Epithelial cell of proximal tubule (primary cell): ENCODE results near the gene IRF2. TPM values are rescaled to one million over a fixed set of nuclear protein-coding genes. Genes with fewer than 3 reads are reported as not detected.
"Not testable (repeated sequence)": the region's sequence is repeated elsewhere in the genome, so short reads cannot be mapped to it uniquely, and the experiment has no call there.

Experiments
- DNase-seq: peaks from one replicate; pipeline ENCODE4 v3.0.0-alpha.2; 2011; ENCODE audit warnings: low read depth
- H3K4me3 ChIP-seq: 2 replicates; pipeline ENCODE4 v1.5.1; 2011; ENCODE audit warnings: low read depth, mild to moderate bottlenecking, low read length
- total RNA-seq: library from RNA; depleted of rRNA; stranded (reverse); fragments of >200 nt; gene quantifications from 2 replicates; pipeline ENCODE4 v1.2.3, GENCODE V29; 2015
- TF ChIP-seq, protein P1 (sequence below): conservative IDR thresholded peaks from 2 replicates; pipeline ENCODE4 v1.5.1; 2012; ENCODE audit warnings: low read depth, mild to moderate bottlenecking, low read length

Gene IRF2
- total RNA-seq, 1 donor from 2014 or later = 22.5 TPM

DNA sequence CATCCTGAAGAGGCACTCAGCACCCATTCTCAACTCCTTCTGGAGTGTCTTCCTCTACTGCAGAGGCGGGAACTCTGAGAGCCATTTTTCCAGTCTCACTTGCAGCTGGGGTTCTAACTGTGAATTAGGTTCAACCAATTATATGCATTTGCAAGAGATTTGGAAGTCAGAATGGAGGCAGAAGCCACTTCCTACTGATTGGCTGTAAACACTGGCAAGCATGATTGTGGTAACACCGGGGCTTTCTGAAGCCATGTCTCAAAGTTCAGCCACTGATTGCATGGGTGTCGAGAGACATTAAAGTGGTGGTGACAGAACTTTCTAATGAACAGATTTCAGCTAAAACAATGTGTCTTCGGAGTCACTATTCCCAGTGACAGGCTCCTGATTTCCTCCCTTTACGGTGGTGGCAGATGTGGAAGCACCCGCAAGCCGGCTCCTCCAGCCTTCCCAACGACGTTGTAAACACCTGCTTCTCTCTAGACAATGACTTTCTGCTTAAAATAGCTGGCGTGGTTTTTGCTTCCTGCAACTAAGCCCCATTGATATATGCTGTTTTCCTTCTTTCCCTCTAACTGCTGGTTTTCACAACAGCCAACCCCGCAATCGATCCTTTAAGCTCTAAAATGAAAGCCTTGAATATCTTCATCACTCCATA, 92.0 kb downstream of the IRF2 start:
- TF ChIP-seq, protein P1, sequence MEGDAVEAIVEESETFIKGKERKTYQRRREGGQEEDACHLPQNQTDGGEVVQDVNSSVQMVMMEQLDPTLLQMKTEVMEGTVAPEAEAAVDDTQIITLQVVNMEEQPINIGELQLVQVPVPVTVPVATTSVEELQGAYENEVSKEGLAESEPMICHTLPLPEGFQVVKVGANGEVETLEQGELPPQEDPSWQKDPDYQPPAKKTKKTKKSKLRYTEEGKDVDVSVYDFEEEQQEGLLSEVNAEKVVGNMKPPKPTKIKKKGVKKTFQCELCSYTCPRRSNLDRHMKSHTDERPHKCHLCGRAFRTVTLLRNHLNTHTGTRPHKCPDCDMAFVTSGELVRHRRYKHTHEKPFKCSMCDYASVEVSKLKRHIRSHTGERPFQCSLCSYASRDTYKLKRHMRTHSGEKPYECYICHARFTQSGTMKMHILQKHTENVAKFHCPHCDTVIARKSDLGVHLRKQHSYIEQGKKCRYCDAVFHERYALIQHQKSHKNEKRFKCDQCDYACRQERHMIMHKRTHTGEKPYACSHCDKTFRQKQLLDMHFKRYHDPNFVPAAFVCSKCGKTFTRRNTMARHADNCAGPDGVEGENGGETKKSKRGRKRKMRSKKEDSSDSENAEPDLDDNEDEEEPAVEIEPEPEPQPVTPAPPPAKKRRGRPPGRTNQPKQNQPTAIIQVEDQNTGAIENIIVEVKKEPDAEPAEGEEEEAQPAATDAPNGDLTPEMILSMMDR = no peak
- no peak overlapping the region for H3K4me3 ChIP-seq
- DNase-seq = no peak

DNA sequence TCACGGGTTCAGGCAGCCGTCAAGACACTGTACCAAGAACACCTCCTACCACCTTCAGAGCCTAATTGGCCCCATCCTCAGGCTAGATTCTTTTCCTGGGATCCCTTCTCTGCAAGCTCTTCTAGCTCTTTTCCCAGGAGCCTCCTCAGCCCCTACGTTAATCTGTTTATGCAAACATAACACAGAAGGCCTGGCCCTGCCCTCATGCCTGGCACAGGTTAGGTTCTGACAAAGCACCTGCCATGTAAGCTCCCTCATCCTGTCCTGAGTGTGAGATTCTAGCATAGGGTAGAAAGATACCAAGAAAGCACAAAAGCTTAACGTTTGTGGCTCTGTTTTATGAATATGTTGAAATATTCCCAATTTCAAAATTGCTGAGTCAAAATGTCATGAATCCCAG, 93.6 kb downstream of the IRF2 start:
- no peak for DNase-seq
- TF ChIP-seq, protein P1 = no peak
- H3K4me3 ChIP-seq = no peak overlapping the region

DNA sequence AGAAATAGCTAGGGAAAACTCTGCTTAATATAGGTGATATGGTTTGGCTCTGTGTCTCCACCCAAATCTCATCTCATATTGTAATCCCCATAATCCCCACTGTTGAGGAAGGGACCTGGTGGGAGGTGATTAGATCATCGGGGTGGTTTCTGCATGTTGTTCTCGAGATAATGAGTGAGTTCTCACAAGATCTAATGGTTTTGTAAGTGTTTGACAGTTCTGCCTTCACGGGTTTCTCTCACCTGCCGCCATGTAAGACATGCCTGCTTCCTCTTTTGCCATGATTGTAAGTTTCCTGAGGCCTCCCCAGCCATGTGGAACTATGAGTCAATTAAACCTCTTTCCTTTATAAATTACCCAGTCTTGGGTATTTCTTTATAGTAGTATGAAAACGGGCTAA, 94.1 kb downstream of the IRF2 start:
- DNase-seq, H3K4me3 ChIP-seq: not testable (repeated sequence)

DNA sequence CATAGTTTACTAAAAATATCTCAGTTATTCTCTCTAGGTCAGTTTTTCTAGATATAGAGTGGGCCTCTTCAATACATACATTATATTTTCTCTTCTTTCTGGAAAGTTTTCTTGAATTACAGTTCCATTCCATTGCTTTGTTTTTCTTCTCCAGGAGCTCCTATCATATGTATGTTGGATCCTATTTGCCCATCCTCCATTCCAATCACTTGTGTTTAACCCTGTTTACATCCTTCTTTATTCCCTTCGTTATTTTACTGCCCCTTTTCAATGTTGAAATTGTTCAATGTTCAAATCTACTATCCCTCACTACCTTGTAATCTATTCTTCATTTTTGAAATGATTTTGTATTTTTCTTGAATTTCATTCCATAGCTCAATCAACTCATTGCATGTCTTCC, 97.4 kb downstream of the IRF2 start:
- no peak overlapping the region for H3K4me3 ChIP-seq
- DNase-seq = no peak
- TF ChIP-seq, protein P1 = no peak

DNA sequence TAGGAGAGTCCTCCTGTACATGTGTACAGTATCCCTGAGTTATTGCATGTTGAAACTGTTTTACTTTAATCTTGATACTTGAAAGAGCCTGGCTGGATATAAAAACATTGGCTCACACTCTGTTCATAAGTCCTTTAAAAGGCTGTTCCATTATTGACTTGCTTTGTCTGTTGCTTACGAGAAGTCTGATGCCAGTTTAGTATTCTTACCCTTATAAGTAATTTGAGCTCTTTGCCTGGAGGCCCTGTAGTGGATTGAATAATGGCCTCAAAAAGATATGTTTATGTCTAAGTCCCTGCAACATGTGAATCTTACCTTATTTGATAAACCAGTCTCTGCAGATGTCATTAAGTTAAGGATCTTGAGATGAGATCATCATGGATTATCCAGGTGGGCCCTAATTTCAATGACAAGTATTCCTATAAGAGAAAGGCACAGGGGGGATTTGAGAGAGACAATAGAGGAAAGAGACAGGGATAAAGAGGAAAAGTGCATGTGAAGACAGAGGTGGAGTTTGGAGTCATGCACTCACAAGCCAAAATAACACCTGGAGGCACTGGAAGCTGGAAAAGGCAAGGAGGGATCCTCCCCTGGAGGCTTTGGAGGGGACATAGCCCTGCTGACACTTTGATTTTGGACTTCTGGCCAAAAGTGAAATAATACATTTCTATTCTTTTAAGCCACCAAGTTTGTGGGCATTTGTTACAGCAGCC, 98.1 kb downstream of the IRF2 start:
- TF ChIP-seq, protein P1 = no peak
- no peak for DNase-seq
- no peak overlapping the region for H3K4me3 ChIP-seq

DNA sequence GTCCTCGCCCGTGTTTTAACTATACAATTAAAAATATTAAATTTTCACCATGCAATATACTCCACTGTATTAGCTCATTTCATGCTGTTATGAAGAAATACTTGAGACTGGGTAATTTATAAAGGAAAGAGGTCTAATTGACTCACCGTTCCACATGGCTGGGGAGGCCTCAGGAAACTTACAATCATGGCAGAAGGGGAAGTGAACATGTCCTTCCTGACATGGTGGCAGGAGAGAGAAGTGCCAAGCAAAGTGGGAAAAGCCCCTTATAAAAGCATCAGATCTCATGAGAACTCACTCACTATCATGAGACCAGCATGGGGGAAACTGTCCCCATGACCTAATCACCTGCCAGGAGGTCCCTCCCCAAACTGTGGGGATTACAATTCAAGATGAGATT, 98.7 kb downstream of the IRF2 start:
- H3K4me3 ChIP-seq, DNase-seq: not testable (repeated sequence)

DNA sequence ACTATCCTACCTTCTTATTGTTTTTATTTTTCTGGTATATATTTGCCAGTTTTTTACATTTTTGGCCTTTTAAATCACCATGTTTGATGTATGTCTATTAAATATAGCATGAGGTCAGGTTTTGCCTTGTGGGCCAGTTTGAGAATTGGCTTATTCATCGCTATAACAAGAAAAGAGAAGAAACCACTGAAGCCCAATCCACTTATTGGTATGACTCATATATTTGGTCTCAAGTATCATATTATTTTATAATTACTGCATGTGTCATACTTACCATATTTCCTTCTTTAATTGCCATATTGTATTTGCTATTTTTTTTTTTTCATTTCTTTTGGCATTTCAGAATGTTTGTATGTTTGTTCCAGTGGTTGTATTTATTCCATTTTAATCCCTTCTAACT, 99.3 kb downstream of the IRF2 start:
- TF ChIP-seq, protein P1 = no peak
- no peak overlapping the region for H3K4me3 ChIP-seq
- DNase-seq = no peak

DNA sequence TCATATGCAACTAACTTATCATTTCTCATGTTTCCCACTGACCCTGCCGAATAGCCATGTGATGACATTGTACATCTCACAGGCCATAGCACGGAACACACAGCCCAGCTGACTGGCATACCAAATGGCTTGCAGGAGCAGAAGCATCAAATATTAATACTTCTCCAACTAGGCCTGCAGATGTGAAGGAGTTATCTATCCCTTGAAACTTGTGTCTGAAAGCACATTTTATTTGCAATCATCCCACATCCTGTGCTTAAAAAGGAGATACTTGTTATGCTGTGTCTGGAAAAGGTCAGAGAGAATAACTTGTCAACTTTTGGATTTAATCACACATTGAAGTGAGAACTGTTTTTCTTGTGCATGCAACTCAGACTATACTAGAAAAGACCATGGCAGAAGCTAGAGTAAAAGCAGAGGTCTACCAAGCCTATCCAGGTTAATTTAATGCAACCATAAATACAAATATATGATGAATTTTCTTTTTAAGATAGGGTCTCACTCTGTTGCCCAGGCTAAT, 100.4 kb downstream of the IRF2 start:
- TF ChIP-seq, protein P1 = no peak
- DNase-seq = no peak

More for the DNA sequence above, 100.4 kb downstream of the IRF2 start:
- no peak overlapping the region for H3K4me3 ChIP-seq
